Fibroblast of skin of left biceps (primary cell): ENCODE data around the gene DCDC2C.

Source experiments
- DNase-seq, 2 experiments: peaks; one replicate each; pipeline ENCODE4 v3.0.0-alpha.2; 2013; ENCODE audit warnings: low read depth in 2 of 2

The DCDC2C gene

GRCh38 chr2:3895021-3895420 is 191.6 kb downstream of the DCDC2C start:
- DNase-seq: no peak
